B cell (primary cell): ENCODE results near the gene TCP11L2. TPM values are rescaled to one million over a fixed set of nuclear protein-coding genes. Genes with fewer than 3 reads are reported as not detected.

Experiments used
- ATAC-seq: fragments of 200-7000 bp; cut with Tn5 transposase; one replicate; pipeline ENCODE4 v1.10.0; 2021; ENCODE audit warnings: low read depth, mild to moderate bottlenecking, moderate number of reproducible peaks, moderate library complexity
- CTCF ChIA-PET: fragments of 350-600 bp; sonication (Branson Sonifier 250); formaldehyde crosslinking; loops from one replicate; lab custom pipeline; 2021; ENCODE audit warnings: antibody characterized with exemption, inconsistent platforms; lab: Charles Lee
- POLR2A ChIA-PET: fragments of 350-600 bp; sonication (Branson Sonifier 250); formaldehyde crosslinking; loops from one replicate; lab custom pipeline; 2021; ENCODE audit warnings: antibody characterized with exemption; lab: Charles Lee
- DNase-seq: peaks from one replicate; pipeline ENCODE4 v3.0.0; 2013
- H2AFZ ChIP-seq: 2 replicates; pipeline ENCODE4 v1.6.1; 2012; ENCODE audit warnings: mild to moderate bottlenecking, low read depth, low read length; ENCODE audit not compliant: insufficient read depth, poor library complexity, severe bottlenecking
- H3K27ac ChIP-seq, 2 donors: 1 replicate in 1 of 2; 2 replicates in 1 of 2; pipeline ENCODE4 v1.5.1; 2012 to 2013; ENCODE audit warnings: low read length in 2 of 2, mild to moderate bottlenecking in 2 of 2, moderate library complexity in 1 of 2
- H3K27me3 ChIP-seq, 4 experiments: fragments of 200-600 bp in 1 of 4; sonication (generic) in 1 of 4; replicated peaks in 1 of 4; 1 replicate in 2 of 4; 2 replicates in 2 of 4; pipeline versions ENCODE4 v1.6.1 to v1.7.0; 2013 to 2016; ENCODE audit warnings: low read length in 3 of 4, mild to moderate bottlenecking in 2 of 4, mixed read lengths in 1 of 4, moderate library complexity in 1 of 4; ENCODE audit not compliant: insufficient read depth in 4 of 4, control insufficient read depth in 3 of 4; ENCODE audit errors: control extremely low read depth in 1 of 4
- H3K36me3 ChIP-seq, 2 experiments: replicated peaks in 1 of 2; 1 replicate in 1 of 2; 2 replicates in 1 of 2; pipeline versions ENCODE4 v1.6.1 to v1.7.1; 2013; ENCODE audit warnings: low read length in 1 of 2; ENCODE audit not compliant: insufficient read depth in 2 of 2, control insufficient read depth in 1 of 2; ENCODE audit errors: control extremely low read depth in 1 of 2, extremely low read depth in 1 of 2
- H3K4me1 ChIP-seq, 2 donors: fragments of 200-600 bp in 1 of 2; sonication (generic) in 1 of 2; 1 replicate in 1 of 2; 2 replicates in 1 of 2; pipeline versions ENCODE4 v1.5.1 to v1.6.1; 2013 to 2017; ENCODE audit warnings: low read length in 2 of 2; ENCODE audit not compliant: control insufficient read depth in 2 of 2, insufficient read depth in 2 of 2
- H3K4me2 ChIP-seq: replicated peaks from 2 replicates; pipeline ENCODE3; 2012; ENCODE audit warnings: mild to moderate bottlenecking, low read depth, low read length; ENCODE audit not compliant: poor library complexity, severe bottlenecking
- H3K4me3 ChIP-seq, 5 experiments: fragments of 200-600 bp in 1 of 5; sonication (generic) in 1 of 5; 1 replicate in 3 of 5; 2 replicates in 2 of 5; pipeline versions ENCODE4 v1.5.1 to v1.7.0; 2011 to 2016; ENCODE audit warnings: low read length in 4 of 5, mild to moderate bottlenecking in 4 of 5, low read depth in 2 of 5, control low read depth in 1 of 5, moderate library complexity in 1 of 5; ENCODE audit not compliant: insufficient read depth in 1 of 5; ENCODE audit errors: control extremely low read depth in 1 of 5, extremely low read depth in 1 of 5
- H3K79me2 ChIP-seq: fragments of 200-600 bp; sonication (generic); one replicate; pipeline ENCODE4 v1.6.0; 2016; ENCODE audit warnings: low read length; ENCODE audit not compliant: control insufficient read depth, insufficient read depth
- H3K9ac ChIP-seq: fragments of 200-600 bp; sonication (generic); 2 replicates; pipeline ENCODE4 v1.6.1; 2017; ENCODE audit warnings: mild to moderate bottlenecking, low read length, moderate library complexity
- H3K9me3 ChIP-seq, 3 donors: one replicate each; pipeline versions ENCODE4 v1.6.1 to v1.7.1; 2013; ENCODE audit warnings: low read length in 2 of 3; ENCODE audit not compliant: control insufficient read depth in 2 of 3, insufficient read depth in 1 of 3; ENCODE audit errors: control extremely low read depth in 1 of 3
- H4K20me1 ChIP-seq: 2 replicates; pipeline ENCODE4 v1.6.0; 2012; ENCODE audit warnings: mild to moderate bottlenecking, low read length; ENCODE audit not compliant: insufficient read depth, control insufficient read depth, poor library complexity, severe bottlenecking
- H3K27ac Mint-ChIP-seq: one replicate; pipeline ENCODE4 v1.8.0; 2021; ENCODE audit warnings: mixed read lengths
- H3K27me3 Mint-ChIP-seq: one replicate; pipeline ENCODE4 v1.8.0; 2021; ENCODE audit warnings: mixed read lengths
- H3K4me1 Mint-ChIP-seq: one replicate; pipeline ENCODE4 v1.8.0; 2021; ENCODE audit warnings: mixed read lengths
- H3K4me3 Mint-ChIP-seq: one replicate; pipeline ENCODE4 v1.8.0; 2021; ENCODE audit warnings: mixed read lengths
- H3K9me3 Mint-ChIP-seq: one replicate; pipeline ENCODE4 v1.8.0; 2022; ENCODE audit warnings: mixed read lengths; ENCODE audit not compliant: insufficient read depth
- CTCF ChIP-seq: fragments of 200-600 bp; IDR thresholded peaks from one replicate; pipeline ENCODE4 v1.8.0; 2022; ENCODE audit warnings: antibody characterized with exemption, mild to moderate bottlenecking
- EZH2 ChIP-seq: IDR thresholded peaks from 2 replicates; pipeline ENCODE4 v1.6.1; 2012; ENCODE audit warnings: borderline replicate concordance, low read depth, mild to moderate bottlenecking, moderate library complexity, low read length; ENCODE audit not compliant: insufficient read depth, poor library complexity, severe bottlenecking
- WGBS: methylation state at CpG from one replicate; pipeline ENCODE4 v1.1.5; 2013; ENCODE audit warnings: missing lambda C conversion rate; ENCODE audit not compliant: insufficient coverage; 5-methylcytosine and 5-hydroxymethylcytosine counted together
- intact Hi-C: fragments of 100-400 bp; cut with micrococcal nuclease; formaldehyde crosslinking; loops from one replicate; pipeline ENCODE4 v1.10.0; 2022
- polyA plus RNA-seq: library from polyadenylated mRNA; depleted of rRNA; stranded (reverse); fragments of >200 nt; gene quantifications from 2 replicates; pipeline ENCODE4 v1.2.3, GENCODE V29; 2012
- total RNA-seq, 2 donors: library from RNA; stranded (reverse); fragments of 120-200 nt in 1 of 2; gene quantifications; 1 replicate in 1 of 2; 2 replicates in 1 of 2; pipeline versions ENCODE4 v1.2.3 to v1.2.4, GENCODE V29; 2013 to 2022

Gene TCP11L2
- total and polyA plus RNA-seq, 2 donors (not counting 1 experiment from before 2014, with no cell fraction given): 30.4 to 306 TPM

- peak overlapping the region; percentile 66 to 84 (median 76) for H3K4me3 ChIP-seq
- no peak for TF ChIP-seq CTCF
- TF ChIP-seq EZH2: no peak
Observed at GRCh38 chr12:106301611-106302321, 767 bp upstream of the TCP11L2 start.

More at GRCh38 chr12:106301611-106302321, 767 bp upstream of the TCP11L2 start:
- peaks cover 28% of the 10 kb centered on the region for H4K20me1 ChIP-seq
- ChIA-PET CTCF (interaction anchor here (0.9 to 11.3 kb wide), 12 partner anchors 9 to 76 kb away, joined by 3 to 158 read pairs (median 4); partner anchors contain the start of gene POLR3B), POLR2A (interaction anchor here (0.6 to 5.4 kb wide), 11 partner anchors 9 to 654 kb away, joined by 3 to 62 read pairs (median 7); partner anchors contain the start of genes CKAP4, POLR3B and TMEM263)
- ATAC-seq (peak; percentile 59), DNase-seq (peak; percentile 94)
- H3K27ac Mint-ChIP-seq: peak overlapping the region; percentile 100
- H3K27ac ChIP-seq: peak overlapping the region; percentile 94 to 99
- H3K4me2 ChIP-seq: peak overlapping the region; percentile 87
- H3K4me3 Mint-ChIP-seq: peak overlapping the region; percentile 94
- H3K4me1 Mint-ChIP-seq: peaks cover 63% of the 10 kb centered on the region
- H3K9me3 ChIP-seq: no peaks in the 10 kb centered on the region
- H3K27me3 ChIP-seq: no peaks in the 10 kb centered on the region
- intact Hi-C loops: loop anchor here (1.0 to 5.0 kb wide), 9 partner anchors 15 to 791 kb away; partner anchors contain the start of genes CRY1, POLR3B, RIC8B and TMEM263
- H2AFZ ChIP-seq: peak overlapping the region; percentile 60
- H3K4me1 ChIP-seq: peaks cover 45 to 49% of the 10 kb centered on the region in 2 donors
- H3K9me3 Mint-ChIP-seq: no peaks in the 10 kb centered on the region
- WGBS: under 1% methylated on average over 27 of the region's 32 CpGs
- peaks cover 5 to 8% of the 10 kb centered on the region in 2 experiments for H3K36me3 ChIP-seq
- H3K9ac ChIP-seq: peak overlapping the region; percentile 77
- peaks cover 30% of the 10 kb centered on the region for H3K79me2 ChIP-seq
- no peaks in the 10 kb centered on the region for H3K27me3 Mint-ChIP-seq
